Nephron progenitor cell (in vitro differentiated cells): ENCODE measurements around the gene CADM4.

ENCODE experiments used
- DNase-seq: peaks from one replicate; pipeline ENCODE4 v3.0.0; 2021
- H3K27ac Mint-ChIP-seq: 2 replicates; pipeline ENCODE4 v1.8.0; 2021; ENCODE audit warnings: mild to moderate bottlenecking, moderate library complexity, mixed read lengths
- H3K27me3 Mint-ChIP-seq: 2 replicates; pipeline ENCODE4 v1.8.0; 2021; ENCODE audit warnings: mild to moderate bottlenecking, low read depth, mixed read lengths; ENCODE audit not compliant: poor library complexity
- H3K36me3 Mint-ChIP-seq: 2 replicates; pipeline ENCODE4 v1.8.0; 2021; ENCODE audit warnings: low read depth, mixed read lengths
- H3K4me1 Mint-ChIP-seq: 2 replicates; pipeline ENCODE4 v1.8.0; 2021; ENCODE audit warnings: mixed read lengths
- H3K4me3 Mint-ChIP-seq: 2 replicates; pipeline ENCODE4 v1.8.0; 2021; ENCODE audit warnings: mild to moderate bottlenecking, moderate library complexity, mixed read lengths
- H3K9me3 Mint-ChIP-seq: 2 replicates; pipeline ENCODE4 v1.8.0; 2021; ENCODE audit warnings: mild to moderate bottlenecking, moderate library complexity, mixed read lengths
- TF ChIP-seq, protein P1 (sequence below): fragments of 200-600 bp; sonication (generic); IDR thresholded peaks from 2 replicates; pipeline ENCODE4 v1.5.0; 2021; ENCODE audit warnings: antibody characterized with exemption

CADM4 gene, protein sequence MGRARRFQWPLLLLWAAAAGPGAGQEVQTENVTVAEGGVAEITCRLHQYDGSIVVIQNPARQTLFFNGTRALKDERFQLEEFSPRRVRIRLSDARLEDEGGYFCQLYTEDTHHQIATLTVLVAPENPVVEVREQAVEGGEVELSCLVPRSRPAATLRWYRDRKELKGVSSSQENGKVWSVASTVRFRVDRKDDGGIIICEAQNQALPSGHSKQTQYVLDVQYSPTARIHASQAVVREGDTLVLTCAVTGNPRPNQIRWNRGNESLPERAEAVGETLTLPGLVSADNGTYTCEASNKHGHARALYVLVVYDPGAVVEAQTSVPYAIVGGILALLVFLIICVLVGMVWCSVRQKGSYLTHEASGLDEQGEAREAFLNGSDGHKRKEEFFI

DNA sequence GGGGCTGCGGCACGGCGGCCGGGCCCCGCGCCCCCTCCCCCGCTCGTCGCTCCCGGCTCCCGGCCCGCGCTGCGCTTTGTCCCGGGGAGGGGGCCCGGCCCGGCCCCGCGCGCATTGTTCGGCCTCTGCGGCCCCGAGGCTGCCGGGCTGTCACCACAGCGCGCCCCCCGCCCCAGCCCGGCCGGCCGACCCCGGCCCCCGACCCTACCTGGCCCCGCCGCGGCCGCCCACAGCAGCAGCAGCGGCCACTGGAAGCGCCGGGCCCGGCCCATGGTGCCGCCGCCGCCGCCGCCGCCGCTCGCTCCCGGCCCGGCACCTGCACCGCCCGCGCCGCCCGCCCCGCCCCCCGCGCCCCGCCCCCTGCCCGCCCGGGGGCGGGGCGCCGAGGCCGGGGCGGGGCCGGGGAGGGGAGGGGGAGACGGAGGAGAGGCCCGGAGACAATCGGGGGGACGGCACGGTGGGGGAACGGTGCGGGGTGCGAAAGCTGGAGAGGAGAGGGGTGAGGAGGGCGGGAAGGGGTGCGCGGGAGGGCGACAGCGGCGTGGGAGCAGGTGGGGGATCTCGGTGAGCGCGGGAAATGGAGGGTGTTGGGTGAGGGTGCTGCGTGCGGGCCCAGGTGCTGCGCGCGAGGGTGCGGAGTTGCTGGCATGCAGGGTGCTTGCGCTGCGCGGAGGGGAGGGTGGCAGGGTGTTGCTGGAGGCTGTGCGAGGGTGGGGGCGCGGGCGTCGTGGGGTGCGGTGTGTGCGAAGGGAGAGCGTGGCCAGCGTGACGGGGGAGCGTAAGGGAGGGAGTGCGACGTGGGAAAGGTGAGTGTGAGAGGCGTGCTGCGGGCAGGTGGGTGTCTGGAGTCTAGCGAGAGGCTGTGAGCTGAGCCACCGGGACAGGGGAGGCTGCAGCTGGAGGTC is at the start of gene CADM4:
Gene CADM4, minus strand, starts transcription at position 332 of the 905 bp plus-strand sequence. Its CDS starts 60 bp downstream, at position 272.
- no peak within 1 kb of the TSS for H3K27ac Mint-ChIP-seq
- peaks cover 11% of the 10 kb centered on the region for H3K36me3 Mint-ChIP-seq
- peaks cover 68% of the 10 kb centered on the region for H3K27me3 Mint-ChIP-seq
- H3K9me3 Mint-ChIP-seq, result peaks cover 6% of the 10 kb centered on the region
- peaks cover 41% of the 10 kb centered on the region for H3K4me1 Mint-ChIP-seq
- H3K4me3 Mint-ChIP-seq, result peak within 1 kb of the TSS; percentile 95
- TF ChIP-seq, protein P1, sequence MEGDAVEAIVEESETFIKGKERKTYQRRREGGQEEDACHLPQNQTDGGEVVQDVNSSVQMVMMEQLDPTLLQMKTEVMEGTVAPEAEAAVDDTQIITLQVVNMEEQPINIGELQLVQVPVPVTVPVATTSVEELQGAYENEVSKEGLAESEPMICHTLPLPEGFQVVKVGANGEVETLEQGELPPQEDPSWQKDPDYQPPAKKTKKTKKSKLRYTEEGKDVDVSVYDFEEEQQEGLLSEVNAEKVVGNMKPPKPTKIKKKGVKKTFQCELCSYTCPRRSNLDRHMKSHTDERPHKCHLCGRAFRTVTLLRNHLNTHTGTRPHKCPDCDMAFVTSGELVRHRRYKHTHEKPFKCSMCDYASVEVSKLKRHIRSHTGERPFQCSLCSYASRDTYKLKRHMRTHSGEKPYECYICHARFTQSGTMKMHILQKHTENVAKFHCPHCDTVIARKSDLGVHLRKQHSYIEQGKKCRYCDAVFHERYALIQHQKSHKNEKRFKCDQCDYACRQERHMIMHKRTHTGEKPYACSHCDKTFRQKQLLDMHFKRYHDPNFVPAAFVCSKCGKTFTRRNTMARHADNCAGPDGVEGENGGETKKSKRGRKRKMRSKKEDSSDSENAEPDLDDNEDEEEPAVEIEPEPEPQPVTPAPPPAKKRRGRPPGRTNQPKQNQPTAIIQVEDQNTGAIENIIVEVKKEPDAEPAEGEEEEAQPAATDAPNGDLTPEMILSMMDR, result no peak
- DNase-seq, result peak; percentile 66

DNA sequence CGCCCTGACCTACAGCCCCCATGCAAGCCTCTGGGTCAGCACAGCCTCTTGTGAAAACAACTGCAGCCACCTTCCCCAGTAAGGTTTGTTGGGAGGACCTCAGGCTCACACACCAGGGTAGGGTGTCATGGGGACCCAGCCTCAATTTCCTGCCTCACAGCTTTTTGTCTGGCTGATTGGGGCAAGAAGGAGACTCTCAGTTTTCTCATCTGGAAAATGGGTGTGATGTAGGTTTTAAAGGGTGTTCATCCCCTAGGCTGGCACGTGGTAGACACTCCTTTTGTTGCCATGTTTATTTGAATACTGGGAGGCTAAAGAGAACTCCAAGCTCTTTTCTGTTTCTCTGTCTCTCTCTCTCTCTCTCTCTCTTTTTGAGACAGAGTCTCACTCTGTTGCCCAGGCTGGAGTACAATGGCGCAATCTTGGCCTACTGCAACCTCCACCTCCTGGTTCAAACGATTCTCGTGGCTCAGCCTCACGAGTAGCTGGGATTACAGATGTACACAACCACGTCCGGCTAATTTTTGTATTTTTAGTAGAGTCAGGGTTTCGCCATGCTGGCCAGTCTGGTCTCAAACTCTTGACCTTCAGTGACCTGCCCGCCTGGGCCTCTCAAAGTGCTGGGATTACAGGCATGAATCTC is 48.5 kb upstream of the CADM4 start:
- Mint-ChIP-seq H3K4me3 (no peak overlapping the region), H3K27me3 (peaks cover 36% of the 10 kb centered on the region)

DNA sequence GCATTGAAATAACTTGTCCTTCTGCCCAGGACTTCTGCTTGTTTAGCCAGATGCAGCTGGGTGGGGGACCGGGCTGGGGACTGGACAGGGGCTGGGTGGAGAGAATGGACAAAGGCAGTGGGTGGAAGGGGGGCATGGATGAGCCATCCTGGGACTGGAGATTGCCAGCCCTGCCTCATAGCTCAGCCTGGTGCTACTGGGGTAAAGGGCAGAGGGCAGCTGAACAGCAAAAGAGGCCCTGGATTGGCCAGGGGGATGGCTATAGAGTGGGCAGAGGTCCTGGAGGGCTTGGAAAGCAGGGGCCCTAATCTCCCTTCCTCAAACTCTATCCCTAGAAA is 48.0 kb upstream of the CADM4 start:
- no peak for DNase-seq
- H3K27me3 Mint-ChIP-seq, result peaks cover 36% of the 10 kb centered on the region
- peaks cover 25% of the 10 kb centered on the region for H3K9me3 Mint-ChIP-seq
- H3K4me1 Mint-ChIP-seq, result peaks cover 19% of the 10 kb centered on the region
- H3K4me3 Mint-ChIP-seq, result no peak overlapping the region
- H3K27ac Mint-ChIP-seq, result no peak overlapping the region
- no peaks in the 10 kb centered on the region for H3K36me3 Mint-ChIP-seq
- TF ChIP-seq, protein P1, result no peak

More for the DNA sequence above, 48.5 kb upstream of the CADM4 start:
- peaks cover 31% of the 10 kb centered on the region for H3K9me3 Mint-ChIP-seq
- H3K4me1 Mint-ChIP-seq, result peaks cover 19% of the 10 kb centered on the region
- no peak overlapping the region for H3K27ac Mint-ChIP-seq
- DNase-seq, result no peak
- no peaks in the 10 kb centered on the region for H3K36me3 Mint-ChIP-seq
- TF ChIP-seq, protein P1, result no peak

DNA sequence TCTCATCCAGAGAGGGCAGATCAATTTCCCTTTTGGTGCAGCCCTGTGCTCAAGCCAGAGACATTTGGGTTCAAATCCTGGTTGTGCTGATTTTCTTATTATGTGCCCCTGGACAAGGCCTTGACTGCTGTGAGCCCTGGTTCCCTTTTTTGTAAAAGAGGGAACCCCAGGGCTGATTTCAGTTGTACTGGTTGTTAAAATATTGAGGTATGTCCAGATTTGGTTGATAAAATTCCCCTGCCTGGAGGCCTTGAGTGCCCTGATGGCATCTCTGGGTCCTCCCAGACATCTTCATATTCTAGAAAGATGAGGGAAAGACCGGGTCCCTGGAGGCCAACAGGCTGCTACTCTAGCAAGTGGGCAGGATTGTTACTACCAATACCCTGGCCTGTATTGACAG is 44.7 kb upstream of the CADM4 start:
- peaks cover 19% of the 10 kb centered on the region for H3K4me1 Mint-ChIP-seq
- no peaks in the 10 kb centered on the region for H3K9me3 Mint-ChIP-seq
- H3K4me3 Mint-ChIP-seq, result no peak overlapping the region
- H3K27me3 Mint-ChIP-seq, result peaks cover 28% of the 10 kb centered on the region
- TF ChIP-seq, protein P1, result no peak
- no peak for DNase-seq
- no peak overlapping the region for H3K27ac Mint-ChIP-seq
- no peaks in the 10 kb centered on the region for H3K36me3 Mint-ChIP-seq

DNA sequence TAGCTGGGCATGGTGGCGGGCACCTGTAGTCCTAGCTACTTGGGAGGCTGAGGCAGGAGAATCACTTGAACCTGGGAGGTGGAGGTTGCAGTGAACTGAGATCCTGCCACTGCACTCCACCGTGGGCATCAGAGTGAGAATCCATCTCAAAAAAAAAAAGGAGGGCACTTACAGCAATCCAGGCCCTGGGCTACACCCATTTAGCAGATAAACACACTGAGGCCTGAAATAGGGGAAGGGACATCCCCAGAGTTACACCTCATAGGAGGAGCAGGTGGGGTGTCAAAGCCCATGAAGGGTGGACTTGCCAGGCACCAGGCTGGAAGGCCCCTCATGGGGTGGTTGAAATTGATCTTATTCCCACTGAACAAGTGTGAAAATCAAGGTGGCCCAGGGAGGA is 44.3 kb upstream of the CADM4 start:
- H3K27ac Mint-ChIP-seq, result no peak overlapping the region
- peaks cover 19% of the 10 kb centered on the region for H3K4me1 Mint-ChIP-seq
- no peaks in the 10 kb centered on the region for H3K36me3 Mint-ChIP-seq
- H3K4me3 Mint-ChIP-seq, result no peak overlapping the region
- TF ChIP-seq, protein P1, result no peak
- no peak for DNase-seq
- peaks cover 28% of the 10 kb centered on the region for H3K27me3 Mint-ChIP-seq
- no peaks in the 10 kb centered on the region for H3K9me3 Mint-ChIP-seq
